ENCODE data around the gene ZDHHC14.

The ZDHHC14 gene

GRCh38 chr6:157521362-157522335 lies 140.7 kb downstream of the ZDHHC14 start:
- DNase-seq: no peak

- DNase-seq: no peak
Observed at GRCh38 chr6:157522472-157522871, 141.5 kb downstream of the ZDHHC14 start.

GRCh38 chr6:157524735-157525134 lies 143.7 kb downstream of the ZDHHC14 start:
- DNase-seq: no peak

GRCh38 chr6:157525292-157525889 lies 144.4 kb downstream of the ZDHHC14 start:
- DNase-seq: no peak

- DNase-seq: no peak
Observed at GRCh38 chr6:157525918-157526425, 145.0 kb downstream of the ZDHHC14 start.

- no peak for DNase-seq
Observed at GRCh38 chr6:157527471-157527907, 146.5 kb downstream of the ZDHHC14 start.

GRCh38 chr6:157528931-157529653 lies 148.1 kb downstream of the ZDHHC14 start:
- peak; percentile 3 to 28 for DNase-seq

- DNase-seq: no peak
Observed at GRCh38 chr6:157529654-157530039, 148.7 kb downstream of the ZDHHC14 start.

- DNase-seq: no peak
Observed at GRCh38 chr6:157530126-157530525, 149.1 kb downstream of the ZDHHC14 start.

GRCh38 chr6:157530724-157531168 lies 149.8 kb downstream of the ZDHHC14 start:
- DNase-seq: no peak

GRCh38 chr6:157531169-157531985 lies 150.4 kb downstream of the ZDHHC14 start:
- no peak for DNase-seq

GRCh38 chr6:157531986-157532365 lies 151.0 kb downstream of the ZDHHC14 start:
- DNase-seq: no peak

GRCh38 chr6:157533048-157533871 lies 152.3 kb downstream of the ZDHHC14 start:
- DNase-seq: no peak

GRCh38 chr6:157534134-157534871 lies 153.3 kb downstream of the ZDHHC14 start:
- no peak for DNase-seq

GRCh38 chr6:157534977-157535339 lies 154.0 kb downstream of the ZDHHC14 start:
- DNase-seq: no peak

- DNase-seq: no peak
Observed at GRCh38 chr6:157535340-157536222, 154.6 kb downstream of the ZDHHC14 start.

- DNase-seq: no peak
Observed at GRCh38 chr6:157536223-157536545, 155.2 kb downstream of the ZDHHC14 start.

GRCh38 chr6:157537556-157537955 lies 156.6 kb downstream of the ZDHHC14 start:
- no peak for DNase-seq

- no peak for DNase-seq
Observed at GRCh38 chr6:157538168-157538567, 157.2 kb downstream of the ZDHHC14 start.

GRCh38 chr6:157538698-157539097 lies 157.7 kb downstream of the ZDHHC14 start:
- no peak for DNase-seq
